AG10803 (cell line): ENCODE results near the gene IMMP1L.

Source experiments
- DNase-seq: peaks from one replicate; pipeline ENCODE4 v3.0.0; 2010; ENCODE audit warnings: low read depth
- H3K4me3 ChIP-seq: 2 replicates; pipeline ENCODE4 v1.5.1; 2011; ENCODE audit warnings: mild to moderate bottlenecking, low read length, control low read depth
- CTCF ChIP-seq: conservative IDR thresholded peaks from 2 replicates; pipeline ENCODE4 v1.5.1; 2011; ENCODE audit warnings: mild to moderate bottlenecking, low read length, control low read depth, inconsistent platforms

IMMP1L gene

GRCh38 chr11:31412946-31413345 lies 96.5 kb downstream of the IMMP1L start:
- no peak for TF ChIP-seq CTCF

GRCh38 chr11:31408201-31408600 lies 101.2 kb downstream of the IMMP1L start:
- H3K4me3 ChIP-seq, result no peak overlapping the region
- DNase-seq, result no peak
- no peak for TF ChIP-seq CTCF

More at GRCh38 chr11:31412946-31413345, 96.5 kb downstream of the IMMP1L start:
- DNase-seq, result peak; percentile 62
- no peak overlapping the region for H3K4me3 ChIP-seq

DNA sequence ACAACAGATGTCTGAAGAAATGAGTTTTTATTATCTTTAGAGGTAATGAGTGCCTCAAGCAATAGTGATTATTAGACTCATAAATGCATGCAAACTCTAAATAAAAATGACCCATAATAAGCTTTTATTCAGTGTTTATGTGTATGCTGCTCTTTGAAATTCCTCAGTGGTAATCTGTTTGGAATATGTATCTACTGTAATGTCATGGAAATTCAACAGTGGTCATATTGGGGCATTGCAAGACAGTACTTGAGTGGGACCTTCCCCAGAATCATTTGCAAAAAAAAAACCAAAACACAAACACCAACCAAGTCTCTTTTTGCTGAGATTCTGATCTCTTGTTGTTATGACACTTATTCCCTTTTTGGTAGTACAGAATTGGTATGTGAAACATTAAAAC lies 104.8 kb downstream of the IMMP1L start:
- TF ChIP-seq CTCF, result no peak
- H3K4me3 ChIP-seq, result no peak overlapping the region
- DNase-seq, result no peak

DNA sequence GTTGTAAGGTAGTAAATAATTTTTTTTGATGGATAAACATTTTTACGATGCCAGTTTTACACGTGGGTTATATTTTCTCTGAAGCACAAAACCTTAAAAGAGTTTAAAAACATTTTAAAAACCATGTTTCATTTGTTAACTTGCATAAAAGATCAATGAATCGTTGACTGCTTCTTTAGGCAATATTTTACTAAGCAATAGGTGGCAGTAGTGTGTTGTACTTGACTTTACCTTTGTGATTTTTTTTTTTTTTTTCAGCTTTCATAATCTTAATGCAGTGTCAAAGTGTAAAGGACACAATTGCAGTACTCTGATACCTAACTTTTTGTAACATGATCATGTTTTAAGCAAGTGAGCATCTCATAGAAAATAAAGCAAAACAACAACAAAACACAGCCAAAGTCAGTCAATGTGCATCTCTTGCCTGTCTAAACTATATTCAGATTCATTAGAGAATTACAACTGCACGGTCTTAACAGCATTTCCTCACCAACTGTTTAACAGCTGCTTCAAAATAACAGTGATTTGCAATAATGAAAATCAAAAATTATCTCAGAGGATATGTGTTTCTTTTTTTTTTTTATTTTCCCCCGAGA lies 112.1 kb downstream of the IMMP1L start:
- peak; percentile 13 for DNase-seq
- no peak overlapping the region for H3K4me3 ChIP-seq
- TF ChIP-seq CTCF, result peak; percentile 75

DNA sequence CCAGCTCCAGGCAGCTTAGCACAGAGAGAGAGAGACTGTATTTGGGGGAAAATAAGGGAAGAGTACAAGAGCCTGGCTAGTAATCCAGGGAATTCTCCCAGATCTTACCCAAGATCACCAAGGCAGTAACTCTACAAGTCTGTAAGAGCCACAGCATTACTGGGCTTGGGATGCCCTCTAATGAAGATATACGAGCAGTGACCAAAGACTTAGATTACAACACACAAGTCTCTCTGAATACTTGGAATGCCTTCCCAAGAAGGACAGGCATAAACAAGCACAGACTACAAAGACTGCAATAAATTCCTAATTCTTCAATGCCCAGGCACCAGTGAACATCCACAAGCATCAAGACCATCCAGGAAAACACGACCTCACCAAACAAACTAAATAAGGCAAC lies 122.0 kb downstream of the IMMP1L start:
- peak; percentile 86 for DNase-seq
- H3K4me3 ChIP-seq, result no peak overlapping the region
- no peak for TF ChIP-seq CTCF

DNA sequence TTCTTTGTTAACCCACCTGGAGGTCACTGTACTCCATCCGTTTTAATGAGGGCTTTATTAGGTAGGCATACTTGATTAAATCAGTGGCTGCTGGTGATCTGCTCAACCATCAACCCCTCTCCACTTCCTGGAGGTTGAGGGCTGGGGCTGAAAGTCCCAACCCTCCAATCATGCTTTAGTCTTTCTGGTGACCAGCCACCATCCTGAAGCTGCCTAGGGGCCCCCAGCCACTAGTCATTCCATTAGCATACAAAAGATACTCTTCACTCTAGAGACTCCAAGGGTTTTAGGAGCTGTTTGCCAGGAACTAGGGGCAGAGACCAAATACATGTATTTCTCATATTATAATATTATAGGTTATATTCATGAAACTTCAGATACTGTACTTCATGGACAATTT lies 126.3 kb downstream of the IMMP1L start:
- no peak for DNase-seq
- TF ChIP-seq CTCF, result no peak
- no peak overlapping the region for H3K4me3 ChIP-seq
